Effector memory CD4-positive, alpha-beta T cell (primary cell): ENCODE measurements around the gene MAPT.

Experiments
- DNase-seq, 3 donors: peaks; one replicate each; pipeline ENCODE4 v3.0.0-alpha.2; 2020
- H3K27ac ChIP-seq: 2 replicates; pipeline ENCODE4 v1.7.0; 2013; ENCODE audit warnings: mild to moderate bottlenecking, low read length, moderate library complexity; ENCODE audit not compliant: insufficient read depth, poor library complexity, severe bottlenecking
- H3K27me3 ChIP-seq: replicated peaks from 2 replicates; pipeline ENCODE4 v1.7.0; 2013; ENCODE audit warnings: mild to moderate bottlenecking, low read length; ENCODE audit not compliant: insufficient read depth, control insufficient read depth, poor library complexity, severe bottlenecking
- H3K36me3 ChIP-seq: 2 replicates; pipeline ENCODE4 v1.7.0; 2013; ENCODE audit warnings: mild to moderate bottlenecking, low read length, moderate library complexity; ENCODE audit not compliant: control insufficient read depth, insufficient read depth
- H3K4me1 ChIP-seq: 2 replicates; pipeline ENCODE4 v1.7.0; 2013; ENCODE audit warnings: low read length, mild to moderate bottlenecking; ENCODE audit not compliant: control insufficient read depth, insufficient read depth, poor library complexity, severe bottlenecking
- H3K4me3 ChIP-seq: 2 replicates; pipeline ENCODE4 v1.7.0; 2013; ENCODE audit warnings: low read length, low read depth, mild to moderate bottlenecking; ENCODE audit not compliant: insufficient read depth, poor library complexity, severe bottlenecking
- H3K9me3 ChIP-seq: 2 replicates; pipeline ENCODE4 v1.7.0; 2013; ENCODE audit warnings: mild to moderate bottlenecking, low read length, moderate library complexity; ENCODE audit not compliant: control insufficient read depth

Gene MAPT

GRCh38 chr17:45973946-45974859 is 79.8 kb downstream of the MAPT start:
- H3K36me3 ChIP-seq, result no peaks in the 10 kb centered on the region
- no peaks in the 10 kb centered on the region for H3K4me1 ChIP-seq
- no peak overlapping the region for H3K27ac ChIP-seq
- H3K27me3 ChIP-seq, result no peaks in the 10 kb centered on the region
- H3K9me3 ChIP-seq, result no peaks in the 10 kb centered on the region
- DNase-seq, result no peak
- no peak overlapping the region for H3K4me3 ChIP-seq

GRCh38 chr17:45974916-45975630 is 80.7 kb downstream of the MAPT start:
- Histone ChIP-seq H3K4me1 (no peaks in the 10 kb centered on the region), H3K27me3 (no peaks in the 10 kb centered on the region), H3K9me3 (no peaks in the 10 kb centered on the region), H3K27ac (no peak overlapping the region), H3K4me3 (no peak overlapping the region), H3K36me3 (no peaks in the 10 kb centered on the region)
- DNase-seq, result no peak

GRCh38 chr17:45975640-45976295 is 81.4 kb downstream of the MAPT start:
- no peak overlapping the region for H3K27ac ChIP-seq
- no peaks in the 10 kb centered on the region for H3K9me3 ChIP-seq
- H3K27me3 ChIP-seq, result no peaks in the 10 kb centered on the region
- H3K4me3 ChIP-seq, result no peak overlapping the region
- no peaks in the 10 kb centered on the region for H3K4me1 ChIP-seq
- DNase-seq, result no peak
- H3K36me3 ChIP-seq, result no peaks in the 10 kb centered on the region

- H3K27me3 ChIP-seq, result no peaks in the 10 kb centered on the region
- no peak overlapping the region for H3K27ac ChIP-seq
- no peak for DNase-seq
- H3K36me3 ChIP-seq, result no peaks in the 10 kb centered on the region
- H3K4me1 ChIP-seq, result no peaks in the 10 kb centered on the region
- no peaks in the 10 kb centered on the region for H3K9me3 ChIP-seq
- H3K4me3 ChIP-seq, result no peak overlapping the region
Measured at GRCh38 chr17:45976391-45976754, 82.0 kb downstream of the MAPT start.

GRCh38 chr17:45976755-45977505 is 82.6 kb downstream of the MAPT start:
- Histone ChIP-seq H3K4me3 (no peak overlapping the region), H3K9me3 (no peaks in the 10 kb centered on the region), H3K27me3 (no peaks in the 10 kb centered on the region), H3K36me3 (no peaks in the 10 kb centered on the region), H3K4me1 (no peaks in the 10 kb centered on the region), H3K27ac (no peak overlapping the region)
- DNase-seq, result no peak

GRCh38 chr17:45977506-45977824 is 83.1 kb downstream of the MAPT start:
- DNase-seq, result no peak
- no peaks in the 10 kb centered on the region for H3K9me3 ChIP-seq
- H3K36me3 ChIP-seq, result no peaks in the 10 kb centered on the region
- no peak overlapping the region for H3K4me3 ChIP-seq
- no peaks in the 10 kb centered on the region for H3K4me1 ChIP-seq
- H3K27ac ChIP-seq, result no peak overlapping the region
- no peaks in the 10 kb centered on the region for H3K27me3 ChIP-seq

- no peak for DNase-seq
- H3K27me3 ChIP-seq, result no peaks in the 10 kb centered on the region
- no peak overlapping the region for H3K27ac ChIP-seq
- H3K36me3 ChIP-seq, result no peaks in the 10 kb centered on the region
- no peak overlapping the region for H3K4me3 ChIP-seq
- no peaks in the 10 kb centered on the region for H3K4me1 ChIP-seq
- no peaks in the 10 kb centered on the region for H3K9me3 ChIP-seq
Measured at GRCh38 chr17:45977976-45978626, 83.7 kb downstream of the MAPT start.

- no peak for DNase-seq
- Histone ChIP-seq H3K36me3 (no peaks in the 10 kb centered on the region), H3K9me3 (no peaks in the 10 kb centered on the region), H3K4me1 (no peaks in the 10 kb centered on the region), H3K4me3 (no peak overlapping the region), H3K27me3 (no peaks in the 10 kb centered on the region), H3K27ac (no peak overlapping the region)
Measured at GRCh38 chr17:45979137-45979536, 84.8 kb downstream of the MAPT start.

- H3K4me3 ChIP-seq, result no peak overlapping the region
- H3K4me1 ChIP-seq, result no peaks in the 10 kb centered on the region
- DNase-seq, result no peak
- no peaks in the 10 kb centered on the region for H3K36me3 ChIP-seq
- H3K27me3 ChIP-seq, result no peaks in the 10 kb centered on the region
- H3K27ac ChIP-seq, result no peak overlapping the region
- H3K9me3 ChIP-seq, result no peaks in the 10 kb centered on the region
Measured at GRCh38 chr17:45980855-45981254, 86.5 kb downstream of the MAPT start.
